ES-I3 (cell line): ENCODE measurements around the gene UTP3.
"Not testable (repeated sequence)": the region's sequence is repeated elsewhere in the genome, so short reads cannot be mapped to it uniquely, and the experiment has no call there.

ENCODE experiments used
- H3K36me3 ChIP-seq: 2 replicates; pipeline ENCODE4 v1.6.1; 2013; ENCODE audit warnings: mild to moderate bottlenecking, low read length, control low read depth, moderate library complexity; ENCODE audit not compliant: insufficient read depth
- H3K4me1 ChIP-seq: 2 replicates; pipeline ENCODE4 v1.6.1; 2013; ENCODE audit warnings: mild to moderate bottlenecking, control low read depth, low read length; ENCODE audit not compliant: insufficient read depth
- H3K9ac ChIP-seq: 2 replicates; pipeline ENCODE4 v1.6.1; 2013; ENCODE audit warnings: low read depth, mild to moderate bottlenecking, low read length, moderate library complexity
- H3K9me3 ChIP-seq: 2 replicates; pipeline ENCODE4 v1.6.1; 2013; ENCODE audit warnings: mild to moderate bottlenecking, low read length, moderate library complexity; ENCODE audit not compliant: control insufficient read depth, insufficient read depth

UTP3 gene

DNA sequence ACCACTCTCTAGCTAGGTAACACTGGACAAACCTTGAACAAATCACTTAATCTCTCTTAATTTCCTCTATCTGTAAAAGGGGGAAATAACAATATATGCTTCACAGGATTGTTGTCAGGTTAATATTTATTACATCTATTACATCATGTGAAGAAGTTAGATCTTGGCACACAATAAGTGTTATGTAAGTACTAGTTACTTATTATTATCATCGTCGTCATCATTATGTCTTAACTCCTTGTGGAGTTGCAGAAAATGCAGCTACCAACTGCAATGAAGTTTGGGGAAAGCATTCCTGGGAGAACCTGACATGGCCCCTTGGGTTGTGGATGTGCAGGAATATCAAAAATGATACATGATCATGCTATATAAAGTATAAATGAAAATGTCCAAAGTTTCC lies 17.2 kb upstream of the UTP3 start:
- H3K4me1 ChIP-seq = no peaks in the 10 kb centered on the region
- H3K9me3 ChIP-seq = no peaks in the 10 kb centered on the region
- no peaks in the 10 kb centered on the region for H3K36me3 ChIP-seq
- H3K9ac ChIP-seq = no peak overlapping the region

DNA sequence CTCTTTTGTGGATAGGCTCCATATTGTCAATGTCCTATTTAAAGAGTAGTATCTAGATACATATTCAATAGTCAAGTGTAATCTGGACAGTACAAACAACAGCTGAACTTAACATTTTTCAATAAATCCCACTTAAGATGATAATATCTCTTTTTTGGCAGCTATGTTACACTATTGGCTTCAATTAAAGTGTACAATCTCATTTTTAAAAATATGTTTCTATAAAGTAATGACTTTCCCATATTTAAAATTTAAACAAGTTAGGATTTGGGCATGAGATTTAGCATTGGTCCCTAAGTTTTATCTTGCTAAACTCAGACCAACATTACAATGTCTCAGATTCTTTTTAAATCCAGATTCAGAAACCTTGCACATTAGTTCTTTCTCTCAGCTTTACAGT lies 14.1 kb upstream of the UTP3 start:
- Histone ChIP-seq H3K4me1 (no peaks in the 10 kb centered on the region), H3K9me3 (no peaks in the 10 kb centered on the region), H3K36me3 (no peaks in the 10 kb centered on the region), H3K9ac (no peak overlapping the region)

DNA sequence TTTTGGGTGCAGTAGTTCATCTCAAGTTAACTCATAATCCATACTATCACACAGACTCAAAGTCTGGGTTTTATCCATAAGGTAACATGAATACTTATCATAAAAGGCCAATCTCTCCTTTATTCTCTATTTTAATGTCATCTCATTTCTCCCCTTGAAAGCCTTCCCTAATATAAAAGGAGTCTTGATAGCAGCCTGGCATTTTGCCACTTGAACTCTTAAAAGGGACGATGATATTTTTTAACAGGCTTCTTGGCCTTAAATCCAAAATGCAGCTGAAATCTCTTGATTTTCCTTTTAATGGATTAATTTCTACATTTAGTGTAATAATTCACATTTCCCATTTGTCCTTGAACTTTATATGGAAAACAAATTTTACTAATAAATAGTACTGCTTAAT lies 13.6 kb upstream of the UTP3 start:
- Histone ChIP-seq H3K9me3 (no peaks in the 10 kb centered on the region), H3K9ac (no peak overlapping the region), H3K36me3 (no peaks in the 10 kb centered on the region), H3K4me1 (no peaks in the 10 kb centered on the region)

DNA sequence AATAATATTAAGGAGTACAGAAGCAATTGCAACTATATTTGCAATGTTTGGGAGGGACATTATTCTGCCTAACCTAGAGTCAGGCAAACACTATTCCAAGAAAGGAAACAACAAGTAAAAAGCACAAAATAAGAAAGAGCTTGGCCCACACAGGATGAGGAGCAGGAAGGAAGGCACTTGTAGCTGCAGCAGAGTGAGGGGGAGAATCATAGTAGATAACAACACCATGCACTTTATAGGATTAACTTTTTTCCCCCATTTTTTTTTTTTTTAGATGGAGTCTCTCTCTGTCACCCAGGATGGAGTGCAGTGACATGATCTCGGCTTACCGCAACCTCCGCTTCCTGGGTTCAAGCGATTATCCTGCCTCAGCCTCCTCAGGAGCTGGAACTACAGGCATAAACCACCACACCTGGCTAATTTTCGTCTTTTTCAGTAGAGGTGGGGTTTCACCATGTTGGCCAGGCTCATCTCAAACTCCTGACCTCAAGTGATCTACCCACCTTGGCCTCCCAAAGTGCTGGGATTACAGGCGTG lies 11.7 kb upstream of the UTP3 start:
- no peaks in the 10 kb centered on the region for H3K4me1 ChIP-seq
- H3K9ac ChIP-seq = no peak overlapping the region
- no peaks in the 10 kb centered on the region for H3K36me3 ChIP-seq
- no peaks in the 10 kb centered on the region for H3K9me3 ChIP-seq

DNA sequence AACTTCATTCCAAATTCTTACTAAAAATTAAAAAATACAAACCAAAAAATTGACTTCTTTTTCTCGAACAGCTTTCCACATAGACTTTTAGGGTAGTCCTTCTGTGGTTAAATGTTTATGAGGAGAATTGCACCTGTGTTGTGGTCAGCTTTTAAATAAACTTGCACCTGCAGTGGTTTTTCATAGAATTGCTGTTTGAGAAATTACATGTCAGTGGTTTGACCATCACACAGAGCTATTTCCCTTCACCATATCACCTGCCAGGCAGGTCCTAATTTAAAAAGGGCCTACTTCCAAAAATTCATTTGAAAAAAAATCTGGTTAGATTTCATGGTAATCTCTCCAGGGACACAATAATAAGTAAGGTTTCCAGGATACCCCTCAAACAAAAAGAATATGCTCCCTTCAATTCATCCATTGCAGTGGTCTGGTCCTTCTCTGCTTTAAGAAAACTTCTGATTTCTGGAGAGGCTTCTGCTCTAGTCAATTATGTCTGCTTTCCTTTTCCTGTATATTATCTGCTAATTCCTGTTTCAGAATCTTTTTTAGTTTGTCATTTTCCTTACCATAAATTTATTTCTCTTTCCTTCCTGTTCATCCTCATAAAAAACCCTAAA lies 9.8 kb upstream of the UTP3 start:
- Histone ChIP-seq H3K4me1 (no peaks in the 10 kb centered on the region), H3K9ac (no peak overlapping the region), H3K36me3 (no peaks in the 10 kb centered on the region), H3K9me3 (no peaks in the 10 kb centered on the region)

DNA sequence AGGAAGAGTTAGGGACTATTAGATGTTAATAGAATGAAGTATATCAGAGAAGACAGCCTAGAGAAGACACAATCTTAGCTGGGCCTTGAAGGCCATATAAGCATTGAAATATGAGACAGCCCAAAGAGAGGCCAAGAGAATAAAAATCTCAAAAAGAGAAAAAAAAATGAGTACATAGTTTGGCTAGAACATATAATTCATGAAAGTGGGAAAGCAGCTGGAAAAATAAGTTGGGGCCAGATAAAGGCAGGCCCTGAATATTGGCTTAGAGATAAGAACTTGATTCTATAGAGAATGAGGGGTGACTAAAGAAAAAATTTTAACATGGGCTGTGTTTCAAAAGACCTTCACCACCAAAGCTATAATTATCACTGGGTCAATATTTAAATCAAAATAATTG lies 7.4 kb upstream of the UTP3 start:
- Histone ChIP-seq H3K4me1 (no peaks in the 10 kb centered on the region), H3K36me3 (no peaks in the 10 kb centered on the region), H3K9ac (no peak overlapping the region), H3K9me3 (no peaks in the 10 kb centered on the region)

DNA sequence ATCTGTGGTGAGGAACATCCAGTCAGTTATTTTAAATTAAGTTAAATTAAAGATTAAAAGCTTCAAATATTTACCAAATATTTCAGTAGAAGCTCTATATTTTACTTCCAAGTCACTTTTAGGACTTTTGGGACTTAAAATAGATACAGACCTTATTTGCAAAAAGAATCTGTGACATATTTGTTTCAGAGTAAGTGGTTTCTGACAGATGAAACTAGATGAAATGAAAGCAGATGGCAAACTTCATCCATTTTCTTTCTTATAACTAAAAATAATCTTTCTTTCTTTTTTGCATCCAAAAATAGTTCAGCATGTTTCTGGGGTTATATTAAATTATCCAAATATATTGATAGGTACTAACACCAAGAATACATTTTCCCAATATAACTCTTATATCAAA lies 6.6 kb upstream of the UTP3 start:
- no peaks in the 10 kb centered on the region for H3K4me1 ChIP-seq

DNA sequence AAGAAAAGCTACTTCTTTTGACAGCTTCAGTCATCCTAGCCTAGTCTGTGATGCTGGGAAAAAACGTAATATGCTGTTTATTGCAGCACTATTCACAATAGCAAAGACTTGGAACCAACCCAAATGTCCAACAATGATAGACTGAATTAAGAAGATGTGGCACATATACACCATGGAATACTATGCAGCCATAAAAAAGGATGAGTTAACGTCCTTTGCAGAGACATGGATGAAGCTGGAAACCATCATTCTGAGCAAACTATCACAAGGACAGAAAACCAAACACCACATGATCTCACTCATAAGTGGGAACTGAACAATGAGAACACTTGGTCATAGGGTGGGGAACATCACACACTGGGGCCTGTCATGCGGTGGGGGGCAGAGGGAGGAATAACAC lies 6.2 kb upstream of the UTP3 start:
- not testable (repeated sequence) for H3K36me3 ChIP-seq, H3K9me3 ChIP-seq, H3K9ac ChIP-seq, H3K4me1 ChIP-seq

More for the DNA sequence above, 6.6 kb upstream of the UTP3 start:
- no peaks in the 10 kb centered on the region for H3K36me3 ChIP-seq
- no peak overlapping the region for H3K9ac ChIP-seq
- no peaks in the 10 kb centered on the region for H3K9me3 ChIP-seq

DNA sequence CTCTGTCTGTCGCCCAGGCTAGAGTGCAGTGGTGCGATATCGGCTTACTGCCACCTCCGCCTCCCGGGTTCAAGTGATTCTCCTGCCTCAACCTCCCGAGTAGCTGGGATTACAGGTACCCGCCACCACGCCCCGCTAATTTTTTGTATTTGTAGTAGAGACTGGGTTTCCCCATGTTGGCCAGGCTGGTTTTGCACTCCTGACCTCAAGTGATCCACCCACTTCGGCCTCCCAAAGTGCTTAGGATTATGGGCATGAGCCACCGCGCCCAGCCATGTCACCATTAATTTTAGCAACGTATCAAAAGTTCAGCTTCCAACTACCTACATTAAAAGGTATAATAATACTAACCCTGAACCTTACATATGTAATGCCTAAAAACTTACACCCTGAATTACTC lies 940 bp upstream of the UTP3 start:
- 0 out of 2 replicates have a peak, but pooled peaks cover 4% of the 10 kb centered on the region for H3K36me3 ChIP-seq
- no peaks in the 10 kb centered on the region for H3K9me3 ChIP-seq
- peaks cover 2% of the 10 kb centered on the region; the same call in 1 of the 2 replicates for H3K4me1 ChIP-seq
- H3K9ac ChIP-seq = peak overlapping the region; percentile 70

DNA sequence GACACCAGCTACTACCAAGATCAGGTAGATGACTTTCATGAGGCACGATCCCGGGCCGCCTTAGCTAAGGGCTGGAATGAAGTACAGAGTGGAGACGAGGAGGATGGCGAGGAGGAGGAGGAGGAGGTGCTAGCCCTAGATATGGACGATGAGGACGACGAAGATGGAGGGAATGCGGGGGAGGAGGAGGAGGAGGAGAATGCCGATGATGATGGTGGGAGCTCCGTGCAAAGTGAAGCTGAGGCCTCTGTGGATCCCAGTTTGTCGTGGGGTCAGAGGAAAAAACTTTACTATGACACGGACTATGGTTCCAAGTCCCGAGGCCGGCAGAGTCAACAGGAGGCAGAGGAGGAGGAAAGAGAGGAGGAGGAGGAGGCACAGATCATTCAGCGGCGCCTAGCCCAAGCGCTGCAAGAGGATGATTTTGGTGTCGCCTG lies 481 bp downstream of the UTP3 start:
- Histone ChIP-seq H3K36me3 (0 out of 2 replicates have a peak, but pooled peaks cover 4% of the 10 kb centered on the region), H3K4me1 (peaks cover 2% of the 10 kb centered on the region; the same call in 1 of the 2 replicates), H3K9me3 (no peaks in the 10 kb centered on the region), H3K9ac (peak overlapping the region; percentile 70)

DNA sequence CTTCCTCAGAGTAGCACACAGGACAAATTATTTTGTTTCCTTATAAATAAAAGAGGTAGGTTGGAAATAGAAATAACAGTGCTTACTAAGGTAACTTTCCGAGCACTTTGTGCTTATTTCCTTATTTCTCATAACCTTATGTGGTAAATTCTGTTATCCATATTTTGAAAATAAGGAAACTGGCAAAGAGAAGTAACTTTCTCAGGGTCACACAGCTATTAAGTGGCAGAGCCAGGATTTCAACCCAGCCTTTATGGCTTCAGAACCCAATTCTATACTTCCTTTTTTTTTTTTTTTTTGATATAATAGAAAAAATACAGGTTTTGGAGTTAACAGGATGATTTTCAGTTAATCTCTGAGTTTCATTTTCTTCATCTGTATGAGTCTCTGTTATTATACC lies 3.3 kb downstream of the UTP3 start:
- Histone ChIP-seq H3K36me3 (0 out of 2 replicates have a peak, but pooled peaks cover 4% of the 10 kb centered on the region), H3K9me3 (no peaks in the 10 kb centered on the region), H3K4me1 (peaks cover 2% of the 10 kb centered on the region; the same call in 1 of the 2 replicates), H3K9ac (no peak overlapping the region)

DNA sequence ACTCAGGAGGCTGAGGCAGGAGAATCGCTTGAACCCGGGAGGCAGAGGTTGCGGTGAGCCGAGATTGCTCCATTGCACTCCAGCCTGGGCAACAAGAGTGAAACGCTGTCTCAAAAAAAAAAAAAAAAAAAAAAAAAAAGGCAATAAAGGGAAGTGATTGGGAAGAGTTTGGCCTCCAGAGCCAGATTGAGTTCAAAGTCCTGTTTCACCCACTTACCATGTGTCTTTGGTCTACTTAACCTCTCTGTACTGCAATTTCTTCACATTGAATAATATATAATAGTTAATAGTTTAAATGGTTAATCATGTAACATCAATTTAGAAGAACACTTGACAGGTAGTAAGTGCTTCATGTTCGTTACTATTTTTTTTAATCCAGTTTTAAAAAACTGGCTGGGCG lies 6.3 kb downstream of the UTP3 start:
- not testable (repeated sequence) for H3K4me1 ChIP-seq, H3K36me3 ChIP-seq, H3K9ac ChIP-seq, H3K9me3 ChIP-seq

DNA sequence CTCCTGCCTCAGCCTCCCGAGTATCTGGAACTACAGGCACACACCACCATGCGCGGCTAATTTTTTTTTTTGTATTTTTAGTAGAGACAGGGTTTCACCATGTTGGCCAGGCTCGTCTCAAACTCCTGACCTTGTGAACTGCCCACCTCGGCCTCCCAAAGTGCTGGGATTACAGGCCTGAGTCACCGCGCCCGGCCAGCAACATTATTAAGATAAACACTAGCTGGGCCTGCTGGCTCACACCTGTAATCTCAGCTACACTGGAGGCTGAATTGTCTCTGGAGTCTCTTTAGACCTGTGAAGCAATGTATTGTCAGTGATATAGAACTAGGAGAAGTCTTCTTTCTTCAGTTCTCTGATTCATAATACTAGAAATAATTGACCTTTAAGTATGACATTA lies 10.1 kb downstream of the UTP3 start:
- not testable (repeated sequence) for H3K4me1 ChIP-seq, H3K9ac ChIP-seq, H3K9me3 ChIP-seq, H3K36me3 ChIP-seq

DNA sequence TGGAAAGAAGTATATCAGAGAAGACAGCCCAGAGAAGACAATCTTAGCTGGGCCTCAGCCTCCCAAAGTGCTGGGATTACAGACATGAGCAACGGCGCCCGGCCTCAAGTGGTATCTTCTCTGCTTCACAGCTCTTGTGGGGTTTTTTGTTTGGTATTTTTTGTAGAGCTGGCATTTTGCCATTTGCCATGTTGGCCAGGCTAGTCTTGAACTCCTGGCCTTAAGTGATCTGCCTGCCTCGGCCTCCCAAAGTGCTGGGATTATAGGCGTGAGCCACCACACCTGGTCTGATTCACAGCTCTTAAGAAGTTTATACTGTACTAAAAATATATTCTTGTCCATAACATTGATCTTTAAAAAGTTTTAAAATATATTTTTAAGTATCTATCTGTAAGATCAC lies 12.4 kb downstream of the UTP3 start:
- no peaks in the 10 kb centered on the region for H3K9me3 ChIP-seq
- H3K4me1 ChIP-seq = no peaks in the 10 kb centered on the region

DNA sequence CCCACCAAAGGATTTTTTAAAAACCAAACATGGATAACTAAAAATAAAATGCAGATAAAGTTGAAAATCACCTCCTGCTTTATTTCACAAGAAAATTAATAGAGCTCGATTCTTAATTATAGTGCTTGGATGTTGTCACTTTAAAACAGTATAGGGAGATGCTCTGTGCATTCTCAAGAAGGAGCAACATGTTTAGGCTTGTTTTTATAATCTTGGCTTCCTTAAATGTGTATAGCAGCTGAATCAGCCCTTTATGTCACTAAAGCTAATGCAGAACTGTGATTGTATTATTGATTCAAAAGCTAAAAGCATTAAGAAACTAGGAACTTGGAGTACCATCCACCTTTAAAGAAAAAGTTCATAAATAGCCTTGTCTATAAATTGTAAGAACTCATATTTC lies 12.9 kb downstream of the UTP3 start:
- Histone ChIP-seq H3K4me1 (0 out of 2 replicates have a peak, but pooled peaks cover 1% of the 10 kb centered on the region), H3K36me3 (no peaks in the 10 kb centered on the region), H3K9ac (no peak overlapping the region), H3K9me3 (no peaks in the 10 kb centered on the region)

More for the DNA sequence above, 12.4 kb downstream of the UTP3 start:
- no peaks in the 10 kb centered on the region for H3K36me3 ChIP-seq
- no peak overlapping the region for H3K9ac ChIP-seq
